Left forelimb (tissue), 1 donor: Measurements from ENCODE around the gene KLF13.

Source experiments
- DNase-seq: peaks from one replicate; pipeline ENCODE4 v3.0.0-alpha.2; 2018; ENCODE audit warnings: low spot score

The KLF13 gene

GRCh38 chr15:31381801-31382712, 55.4 kb downstream of the KLF13 start:
- no peak for DNase-seq

- no peak for DNase-seq
These were observed 56.0 kb downstream of the KLF13 start for GRCh38 chr15:31382713-31383045.

GRCh38 chr15:31383139-31383538, 56.5 kb downstream of the KLF13 start:
- no peak for DNase-seq

- DNase-seq = no peak
These were observed 57.9 kb downstream of the KLF13 start for GRCh38 chr15:31384568-31384967.

- DNase-seq = no peak
These were observed 59.1 kb downstream of the KLF13 start for GRCh38 chr15:31385736-31386135.

- DNase-seq = no peak
These were observed 60.5 kb downstream of the KLF13 start for GRCh38 chr15:31387092-31387478.

- DNase-seq = no peak
These were observed 61.0 kb downstream of the KLF13 start for GRCh38 chr15:31387479-31388118.

GRCh38 chr15:31389576-31389975, 62.9 kb downstream of the KLF13 start:
- DNase-seq = no peak

- DNase-seq = no peak
These were observed 63.4 kb downstream of the KLF13 start for GRCh38 chr15:31390029-31390428.

- DNase-seq = no peak
These were observed 64.3 kb downstream of the KLF13 start for GRCh38 chr15:31390777-31391486.

GRCh38 chr15:31391687-31392671, 65.3 kb downstream of the KLF13 start:
- no peak for DNase-seq

- DNase-seq = no peak
These were observed 66.2 kb downstream of the KLF13 start for GRCh38 chr15:31392761-31393401.

GRCh38 chr15:31393444-31394091, 66.9 kb downstream of the KLF13 start:
- no peak for DNase-seq

- DNase-seq = no peak
These were observed 70.4 kb downstream of the KLF13 start for GRCh38 chr15:31396881-31397560.

- DNase-seq = no peak
These were observed 71.4 kb downstream of the KLF13 start for GRCh38 chr15:31397851-31398661.

GRCh38 chr15:31398677-31399301, 72.2 kb downstream of the KLF13 start:
- DNase-seq = no peak

GRCh38 chr15:31399544-31400171, 73.0 kb downstream of the KLF13 start:
- no peak for DNase-seq

- no peak for DNase-seq
These were observed 73.7 kb downstream of the KLF13 start for GRCh38 chr15:31400222-31400927.
